CD14-positive monocyte (primary cell): ENCODE measurements around the gene SMAD3. TPM values are rescaled to one million over a fixed set of nuclear protein-coding genes. Genes with fewer than 3 reads are reported as not detected.

ENCODE experiments used
- DNase-seq, 3 donors: peaks; one replicate each; pipeline ENCODE4 v3.0.0-alpha.2; 2011 to 2022
- H2AFZ ChIP-seq: 2 replicates; pipeline ENCODE4 v1.6.0; 2012; ENCODE audit warnings: mild to moderate bottlenecking, low read depth, low read length, inconsistent platforms; ENCODE audit not compliant: insufficient read depth, poor library complexity, severe bottlenecking
- H3K27ac ChIP-seq, 2 donors: 1 replicate in 1 of 2; 2 replicates in 1 of 2; pipeline ENCODE4 v1.5.1; 2012 to 2013; ENCODE audit warnings: low read length in 2 of 2, control low read depth in 1 of 2, inconsistent platforms in 1 of 2, low read depth in 1 of 2, mild to moderate bottlenecking in 1 of 2
- H3K27me3 ChIP-seq, 2 donors: one replicate each; pipeline versions ENCODE4 v1.6.0 to v1.6.1; 2011 to 2013; ENCODE audit warnings: low read length in 2 of 2; ENCODE audit not compliant: control insufficient read depth in 2 of 2, insufficient read depth in 2 of 2
- H3K36me3 ChIP-seq, 2 donors: replicated peaks in 1 of 2; 1 replicate in 1 of 2; 2 replicates in 1 of 2; pipeline versions ENCODE4 v1.5.1 to v1.6.1; 2012 to 2013; ENCODE audit warnings: low read length in 2 of 2, control low read depth in 1 of 2, inconsistent platforms in 1 of 2, mild to moderate bottlenecking in 1 of 2; ENCODE audit not compliant: insufficient read depth in 2 of 2, control insufficient read depth in 1 of 2
- H3K4me1 ChIP-seq, 2 donors: 1 replicate in 1 of 2; 2 replicates in 1 of 2; pipeline versions ENCODE4 v1.5.1 to v1.6.1; 2012 to 2013; ENCODE audit warnings: low read length in 2 of 2, control low read depth in 1 of 2, inconsistent platforms in 1 of 2, mild to moderate bottlenecking in 1 of 2, moderate library complexity in 1 of 2; ENCODE audit not compliant: insufficient read depth in 2 of 2, control insufficient read depth in 1 of 2
- H3K4me2 ChIP-seq: replicated peaks from 2 replicates; pipeline ENCODE3; 2012; ENCODE audit warnings: low read length, moderate library complexity, mild to moderate bottlenecking; ENCODE audit not compliant: poor library complexity, severe bottlenecking; ENCODE audit errors: extremely low read depth
- H3K4me3 ChIP-seq, 3 experiments: fragments of 200-600 bp in 1 of 3; sonication (generic) in 1 of 3; replicated peaks in 1 of 3; 1 replicate in 2 of 3; 2 replicates in 1 of 3; pipeline ENCODE4 v1.5.1; 2011 to 2013; ENCODE audit warnings: low read length in 3 of 3, mild to moderate bottlenecking in 3 of 3, control low read depth in 2 of 3, low read depth in 2 of 3, inconsistent platforms in 1 of 3, moderate library complexity in 1 of 3
- H3K79me2 ChIP-seq: 2 replicates; pipeline ENCODE4 v1.6.0; 2012; ENCODE audit warnings: mild to moderate bottlenecking, control low read depth, inconsistent platforms, low read length, moderate library complexity; ENCODE audit not compliant: insufficient read depth
- H3K9ac ChIP-seq: 2 replicates; pipeline ENCODE4 v1.6.0; 2017; ENCODE audit warnings: low read length, mild to moderate bottlenecking; ENCODE audit not compliant: insufficient read depth, poor library complexity, severe bottlenecking
- H3K9me3 ChIP-seq, 2 donors: replicated peaks in 1 of 2; 1 replicate in 1 of 2; 2 replicates in 1 of 2; pipeline versions ENCODE4 v1.5.1 to v1.6.1; 2012 to 2013; ENCODE audit warnings: low read length in 2 of 2, control low read depth in 1 of 2; ENCODE audit not compliant: control insufficient read depth in 1 of 2, insufficient read depth in 1 of 2
- H4K20me1 ChIP-seq: 2 replicates; pipeline ENCODE4 v1.6.0; 2012; ENCODE audit warnings: mild to moderate bottlenecking, low read length, control low read depth, moderate library complexity; ENCODE audit not compliant: insufficient read depth
- H3K27ac Mint-ChIP-seq, 7 donors: one replicate each; pipeline ENCODE4 v1.8.0; 2020; ENCODE audit warnings: mild to moderate bottlenecking in 7 of 7, mixed read lengths in 7 of 7, moderate library complexity in 6 of 7, inconsistent platforms in 2 of 7
- H3K27me3 Mint-ChIP-seq, 3 donors: one replicate each; pipeline ENCODE4 v1.8.0; 2021 to 2022; ENCODE audit warnings: low read depth in 3 of 3, mild to moderate bottlenecking in 3 of 3, mixed read lengths in 3 of 3, moderate library complexity in 3 of 3, inconsistent platforms in 1 of 3
- H3K36me3 Mint-ChIP-seq, 2 donors: one replicate each; pipeline ENCODE4 v1.8.0; 2020; ENCODE audit warnings: mixed read lengths in 2 of 2, inconsistent platforms in 1 of 2, mild to moderate bottlenecking in 1 of 2
- H3K4me1 Mint-ChIP-seq: one replicate; pipeline ENCODE4 v1.8.0; 2020; ENCODE audit warnings: mild to moderate bottlenecking, mixed read lengths
- H3K4me3 Mint-ChIP-seq, 2 donors: one replicate each; pipeline ENCODE4 v1.8.0; 2020; ENCODE audit warnings: mild to moderate bottlenecking in 2 of 2, mixed read lengths in 2 of 2, moderate library complexity in 1 of 2
- H3K9me3 Mint-ChIP-seq, 7 donors: one replicate each; pipeline ENCODE4 v1.8.0; 2020 to 2022; ENCODE audit warnings: mixed read lengths in 7 of 7, mild to moderate bottlenecking in 6 of 7, moderate library complexity in 6 of 7, inconsistent platforms in 2 of 7
- WGBS: methylation state at CpG from one replicate; pipeline ENCODE4 v1.1.5; 2013; ENCODE audit warnings: missing lambda C conversion rate; ENCODE audit not compliant: insufficient coverage; 5-methylcytosine and 5-hydroxymethylcytosine counted together
- intact Hi-C, 2 donors: fragments of 100-400 bp; cut with micrococcal nuclease; formaldehyde crosslinking; loops; one replicate each; pipeline versions ENCODE4 v1.15.0 to v1.15.1; 2023
- polyA plus RNA-seq, 3 donors: library from polyadenylated mRNA; depleted of rRNA in 1 of 3; unstranded in 2 of 3; stranded (reverse) in 1 of 3; fragments of 300-500 nt in 2 of 3; fragments of >200 nt in 1 of 3; fragmentation: Illumina TruSeq in 2 of 3; gene quantifications; 1 replicate in 2 of 3; 2 replicates in 1 of 3; pipeline ENCODE4 v1.2.3, GENCODE V29; 2012 to 2021
- TF ChIP-seq, protein P1 (sequence below): fragments of 200-600 bp; IDR thresholded peaks from one replicate; pipeline ENCODE4 v1.8.0; 2022; ENCODE audit warnings: antibody characterized with exemption, mild to moderate bottlenecking

The SMAD3 gene
- polyA plus RNA-seq, 3 donors: 4.4 to 41.7 (median 5.4) TPM

DNA sequence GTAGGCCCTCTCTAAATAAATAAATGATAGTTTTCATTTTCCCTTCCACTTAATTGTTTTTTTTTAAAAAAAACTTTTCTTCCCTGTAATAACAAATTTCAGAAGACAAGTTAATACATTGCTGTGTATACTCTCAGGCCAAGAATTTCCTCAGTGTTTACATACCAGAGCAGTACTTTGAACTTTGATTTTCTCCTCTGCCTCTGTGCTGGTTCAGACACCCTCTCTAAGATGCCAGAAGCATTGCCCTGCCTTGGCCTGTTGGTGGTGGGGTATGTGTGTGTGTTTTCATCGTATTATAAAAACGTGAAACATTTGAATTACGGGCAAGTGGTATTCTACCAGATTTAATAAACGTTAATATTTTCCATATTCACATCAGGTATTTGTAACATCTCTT, 70.1 kb downstream of the SMAD3 start:
- Mint-ChIP-seq H3K9me3 (peaks cover 0 to 3% (median 0%) of the 10 kb centered on the region in 7 donors), H3K4me1 (peaks cover 58% of the 10 kb centered on the region), H3K4me3 (no peak overlapping the region), H3K27me3 (peaks cover 0 to 2% (median 0%) of the 10 kb centered on the region in 3 donors), H3K36me3 (peaks cover 29 to 45% of the 10 kb centered on the region in 2 donors), H3K27ac (peak overlapping the region in 2 of 7 donors; percentile 27 to 28)
- no peak overlapping the region for H2AFZ ChIP-seq
- H3K4me1 ChIP-seq: peaks cover 15 to 37% of the 10 kb centered on the region in 2 donors
- no peaks in the 10 kb centered on the region for H4K20me1 ChIP-seq
- H3K27me3 ChIP-seq: no peaks in the 10 kb centered on the region
- no peak overlapping the region for H3K4me3 ChIP-seq
- 100% methylated on average over 1 of the region's 4 CpGs for WGBS
- DNase-seq: no peak
- no peaks in the 10 kb centered on the region for H3K36me3 ChIP-seq
- H3K27ac ChIP-seq: no peak overlapping the region
- H3K79me2 ChIP-seq: peaks cover 87% of the 10 kb centered on the region
- no peaks in the 10 kb centered on the region for H3K9me3 ChIP-seq
- intact Hi-C loops: no loop called here
- H3K4me2 ChIP-seq: no peak overlapping the region
- TF ChIP-seq, protein P1, sequence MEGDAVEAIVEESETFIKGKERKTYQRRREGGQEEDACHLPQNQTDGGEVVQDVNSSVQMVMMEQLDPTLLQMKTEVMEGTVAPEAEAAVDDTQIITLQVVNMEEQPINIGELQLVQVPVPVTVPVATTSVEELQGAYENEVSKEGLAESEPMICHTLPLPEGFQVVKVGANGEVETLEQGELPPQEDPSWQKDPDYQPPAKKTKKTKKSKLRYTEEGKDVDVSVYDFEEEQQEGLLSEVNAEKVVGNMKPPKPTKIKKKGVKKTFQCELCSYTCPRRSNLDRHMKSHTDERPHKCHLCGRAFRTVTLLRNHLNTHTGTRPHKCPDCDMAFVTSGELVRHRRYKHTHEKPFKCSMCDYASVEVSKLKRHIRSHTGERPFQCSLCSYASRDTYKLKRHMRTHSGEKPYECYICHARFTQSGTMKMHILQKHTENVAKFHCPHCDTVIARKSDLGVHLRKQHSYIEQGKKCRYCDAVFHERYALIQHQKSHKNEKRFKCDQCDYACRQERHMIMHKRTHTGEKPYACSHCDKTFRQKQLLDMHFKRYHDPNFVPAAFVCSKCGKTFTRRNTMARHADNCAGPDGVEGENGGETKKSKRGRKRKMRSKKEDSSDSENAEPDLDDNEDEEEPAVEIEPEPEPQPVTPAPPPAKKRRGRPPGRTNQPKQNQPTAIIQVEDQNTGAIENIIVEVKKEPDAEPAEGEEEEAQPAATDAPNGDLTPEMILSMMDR: no peak
- H3K9ac ChIP-seq: no peak overlapping the region

- peak overlapping the region in 4 of 7 donors; percentile 2 to 81 (median 52) for H3K27ac Mint-ChIP-seq
- H3K9ac ChIP-seq: no peak overlapping the region
- no peaks in the 10 kb centered on the region for H3K36me3 ChIP-seq
- peaks cover 87% of the 10 kb centered on the region for H3K79me2 ChIP-seq
- no peak overlapping the region for H3K4me2 ChIP-seq
- no peak for DNase-seq
- peaks cover 25 to 50% of the 10 kb centered on the region in 2 donors for H3K4me1 ChIP-seq
- 80% methylated on average over 2 of the region's 3 CpGs for WGBS
- no peak overlapping the region for H3K4me3 Mint-ChIP-seq
- no peaks in the 10 kb centered on the region for H3K9me3 ChIP-seq
- H3K27ac ChIP-seq: peak overlapping the region in 1 of 2 donors; percentile 3
- H3K9me3 Mint-ChIP-seq: peaks cover 0 to 3% (median 0%) of the 10 kb centered on the region in 7 donors
- peaks cover 0 to 2% (median 0%) of the 10 kb centered on the region in 3 donors for H3K27me3 Mint-ChIP-seq
- H3K36me3 Mint-ChIP-seq: peaks cover 28 to 46% of the 10 kb centered on the region in 2 donors
- intact Hi-C loops: no loop called here
- no peaks in the 10 kb centered on the region for H4K20me1 ChIP-seq
- no peak overlapping the region for H3K4me3 ChIP-seq
- peaks cover 65% of the 10 kb centered on the region for H3K4me1 Mint-ChIP-seq
- TF ChIP-seq, protein P1: no peak
- H2AFZ ChIP-seq: no peak overlapping the region
- H3K27me3 ChIP-seq: no peaks in the 10 kb centered on the region
These were observed 71.4 kb downstream of the SMAD3 start for GRCh38 chr15:67136802-67137201.
